HepG2 (cell line): ENCODE measurements around the gene MT1G. TPM values are rescaled to one million over a fixed set of nuclear protein-coding genes. Genes with fewer than 3 reads are reported as not detected.

ENCODE experiments used
- ATAC-seq: fragments of 200-7000 bp; cut with Tn5 transposase; 3 replicates; pipeline ENCODE4 v1.9.1; 2020; ENCODE audit warnings: mild to moderate bottlenecking, moderate library complexity
- BruUV-seq: library from RNA; stranded (reverse); fragments of 400-500 nt; replicated peaks from 2 replicates; lab custom pipeline; 2021; lab: Mats Ljungman, UMichigan
- CTCF ChIA-PET: fragments of 300-600 bp; formaldehyde crosslinking; extraction: SDS; loops from one replicate; lab custom pipeline; 2021; ENCODE audit warnings: low total read pairs, inconsistent platforms, low intra/inter-chr PET ratio; lab: Yijun Ruan, JAX
- POLR2A ChIA-PET: fragments of 350-600 bp; sonication (Branson Sonifier 250); formaldehyde crosslinking; loops from one replicate; lab custom pipeline; 2020; ENCODE audit warnings: antibody characterized with exemption, inconsistent platforms; lab: Yijun Ruan, JAX
- DNase-seq: peaks from one replicate; pipeline ENCODE4 v3.0.0-alpha.2; 2015; ENCODE audit warnings: low spot score
- FAIRE-seq: peaks from 3 replicates; lab custom pipeline; 2011; peaks lifted over from hg19 to GRCh38; lab: Jason Lieb, UNC
- H2AFZ ChIP-seq: one replicate; pipeline ENCODE4 v1.6.1; 2011; ENCODE audit warnings: low read length, inconsistent platforms
- H3K27ac ChIP-seq: fragments of 300-600 bp; 3 replicates; pipeline ENCODE4 v1.8.0; 2011; ENCODE audit warnings: mixed run types, mild to moderate bottlenecking, mixed read lengths, low read length, inconsistent platforms; ENCODE audit not compliant: insufficient read depth; ENCODE audit errors: extremely low read length
- H3K27me3 ChIP-seq, 2 experiments: fragments of 200-600 bp in 1 of 2; 2 replicates in 1 of 2; 3 replicates in 1 of 2; pipeline versions ENCODE4 v1.6.0 to v1.8.0; 2011; ENCODE audit warnings: low read length in 2 of 2, mild to moderate bottlenecking in 2 of 2, moderate library complexity in 2 of 2, inconsistent platforms in 1 of 2; ENCODE audit not compliant: insufficient read depth in 2 of 2, control insufficient read depth in 1 of 2
- H3K36me3 ChIP-seq, 2 experiments: fragments of 200-600 bp in 1 of 2; replicated peaks in 1 of 2; 2 replicates in 1 of 2; 3 replicates in 1 of 2; pipeline versions ENCODE4 v1.5.1 to v1.8.0; 2011; ENCODE audit warnings: low read length in 2 of 2, inconsistent platforms in 1 of 2; ENCODE audit not compliant: insufficient read depth in 2 of 2, control insufficient read depth in 1 of 2
- H3K4me1 ChIP-seq: 2 replicates; pipeline ENCODE4 v1.5.1; 2012; ENCODE audit warnings: low read length, inconsistent platforms; ENCODE audit not compliant: insufficient read depth
- H3K4me2 ChIP-seq: 2 replicates; pipeline ENCODE4 v1.6.0; 2011; ENCODE audit warnings: low read depth, low read length, inconsistent platforms
- H3K4me3 ChIP-seq, 3 experiments: fragments of 200-600 bp in 1 of 3; sonication (generic), shearing (Covaris generic) in 1 of 3; replicated peaks in 1 of 3; 2 replicates each; pipeline ENCODE4 v1.5.1; 2011 to 2016; ENCODE audit warnings: low read length in 3 of 3, inconsistent platforms in 2 of 3, low read depth in 2 of 3, mild to moderate bottlenecking in 2 of 3, control low read depth in 1 of 3, mixed read lengths in 1 of 3; ENCODE audit not compliant: insufficient read depth in 1 of 3
- H3K79me2 ChIP-seq: one replicate; pipeline ENCODE4 v1.6.1; 2011; ENCODE audit warnings: low read length, inconsistent platforms; ENCODE audit not compliant: insufficient read depth
- H3K9ac ChIP-seq: 2 replicates; pipeline ENCODE4 v1.6.0; 2011; ENCODE audit warnings: mild to moderate bottlenecking, low read depth, low read length, inconsistent platforms; ENCODE audit not compliant: insufficient read depth
- H3K9me3 ChIP-seq: 2 replicates; pipeline ENCODE4 v1.5.1; 2012; ENCODE audit warnings: mild to moderate bottlenecking, low read length
- H4K20me1 ChIP-seq: 2 replicates; pipeline ENCODE4 v1.6.0; 2011; ENCODE audit warnings: inconsistent platforms, mild to moderate bottlenecking, low read length, moderate library complexity; ENCODE audit not compliant: insufficient read depth
- CEBPB ChIP-seq: IDR thresholded peaks from 2 replicates; pipeline ENCODE4 v1.6.1; 2011; ENCODE audit warnings: low read depth, low read length, improper control_type of control experiment, borderline replicate concordance
- EP300 ChIP-seq, 3 experiments: sonication (generic) in 1 of 3; formaldehyde crosslinking in 1 of 3; IDR thresholded peaks; 2 replicates each; pipeline versions ENCODE4 v1.5.1 to v1.6.1; 2011 to 2020; ENCODE audit warnings: low read depth in 2 of 3, low read length in 2 of 3, borderline replicate concordance in 1 of 3, improper control_type of control experiment in 1 of 3, mild to moderate bottlenecking in 1 of 3, missing genetic modification reagents in 1 of 3, moderate library complexity in 1 of 3
- MIER2 ChIP-seq: IDR thresholded peaks from 2 replicates; pipeline ENCODE4 v1.6.1; 2016; ENCODE audit warnings: missing biosample characterization, missing genetic modification reagents
- SATB2 ChIP-seq: sonication (generic); formaldehyde crosslinking; IDR thresholded peaks from 2 replicates; pipeline ENCODE4 v1.5.0; 2020; ENCODE audit warnings: missing genetic modification reagents
- SSRP1 ChIP-seq: IDR thresholded peaks from 2 replicates; pipeline ENCODE4 v1.6.1; 2016; ENCODE audit warnings: control low read depth
- ZIK1 ChIP-seq: sonication (generic); formaldehyde crosslinking; IDR thresholded peaks from 2 replicates; pipeline ENCODE4 v1.5.0; 2020; ENCODE audit warnings: mild to moderate bottlenecking, low read depth, missing genetic modification reagents, borderline replicate concordance
- ZNF264 ChIP-seq: sonication (generic); formaldehyde crosslinking; IDR thresholded peaks from 2 replicates; pipeline ENCODE4 v1.4.0; 2020; ENCODE audit warnings: missing genetic modification reagents
- ZNF891 ChIP-seq: sonication (generic); formaldehyde crosslinking; IDR thresholded peaks from 2 replicates; pipeline ENCODE4 v1.5.0; 2020; ENCODE audit warnings: mild to moderate bottlenecking, missing genetic modification reagents
- WGBS: methylation state at CpG from one replicate; pipeline ENCODE4 v1.1.6; 2017; ENCODE audit warnings: low lambda C conversion rate; 5-methylcytosine and 5-hydroxymethylcytosine counted together
- in situ Hi-C: cut with HindIII; loops from 2 replicates; pipeline ENCODE4 v1.10.0; 2017; ENCODE audit warnings: low pct_unique_long_range_greater_than_20kb; ENCODE audit not compliant: extremely low pct_ligation_motif_present
- intact Hi-C: fragments of 100-400 bp; cut with micrococcal nuclease; formaldehyde crosslinking; loops from one replicate; pipeline ENCODE4 v1.10.0; 2022; ENCODE audit not compliant: unreplicated experiment
- polyA plus RNA-seq, 8 experiments: library from polyadenylated mRNA; depleted of rRNA in 3 of 8; stranded (reverse) in 7 of 8; unstranded in 1 of 8; fragments of >200 nt; fragmentation: Illumina TruSeq in 4 of 8; extraction: Trizol in 4 of 8; gene quantifications; 2 replicates each; pipeline versions ENCODE4 v1.2.1 to v1.2.3, GENCODE V29; 2011 to 2016; ENCODE audit warnings: low read depth in 4 of 8, missing spikeins in 1 of 8, mixed read lengths in 1 of 8; ENCODE audit not compliant: insufficient read depth in 1 of 8
- total RNA-seq, 5 experiments: library from RNA; depleted of rRNA; stranded (reverse); fragments of >200 nt; fragmentation: Illumina TruSeq; extraction: Trizol; gene quantifications; 2 replicates each; pipeline ENCODE4 v1.2.3, GENCODE V29; 2016; ENCODE audit warnings: low read depth in 1 of 5
- TF ChIP-seq, protein P1 (sequence below): sonication (generic); formaldehyde crosslinking; IDR thresholded peaks from 2 replicates; pipeline ENCODE4 v1.4.0; 2020; ENCODE audit warnings: missing genetic modification reagents
- TF ChIP-seq, protein P2 (sequence below): sonication (generic); formaldehyde crosslinking; IDR thresholded peaks from 2 replicates; pipeline ENCODE4 v1.5.0; 2020; ENCODE audit warnings: missing genetic modification reagents

The MT1G gene
- total and polyA plus RNA-seq, 2 of the 13 experiments (the other 11 are each of a cell fraction or from before 2014, with no cell fraction given), result 3.6 to 377 TPM

DNA sequence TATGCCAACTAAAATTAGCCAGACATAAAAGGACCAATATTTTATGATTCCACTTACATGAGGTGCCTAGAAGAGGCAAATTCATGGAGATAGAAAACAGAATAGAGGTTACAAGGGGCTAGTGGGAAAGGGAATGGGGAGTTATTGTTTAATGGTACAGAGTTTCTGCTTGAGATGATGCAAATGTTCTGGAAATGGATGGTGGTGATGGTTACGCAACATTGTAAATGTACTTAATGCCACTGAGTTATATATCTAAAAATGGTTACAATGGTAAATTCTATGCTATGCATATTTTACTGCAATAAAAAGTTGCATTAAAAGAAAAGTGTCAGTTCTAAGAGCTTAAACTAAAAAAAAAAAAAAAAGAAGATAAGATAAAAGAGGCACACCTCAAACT is 32.3 kb upstream of the MT1G start:
- Histone ChIP-seq H3K4me1 (peaks cover 8% of the 10 kb centered on the region; the same call in 1 of the 2 replicates), H3K27ac (no peak overlapping the region), H3K9ac (no peak overlapping the region), H3K4me2 (no peak overlapping the region), H3K79me2 (no peaks in the 10 kb centered on the region), H3K27me3 (peaks cover 0 to 12% of the 10 kb centered on the region in 2 experiments; a peak in 2 of 5 replicates), H2AFZ (no peak overlapping the region), H3K9me3 (no peaks in the 10 kb centered on the region), H3K4me3 (no peak overlapping the region), H4K20me1 (no peaks in the 10 kb centered on the region), H3K36me3 (no peaks in the 10 kb centered on the region)
- FAIRE-seq (no peak), DNase-seq (no peak), ATAC-seq (no peak)
- ChIA-PET POLR2A (no interaction called here), CTCF (interaction anchor here (1.4 to 2.3 kb wide), 2 partner anchors 186 to 1235 kb away, joined by 3 to 4 read pairs; no protein-coding TSS in a partner anchor)
- 35% methylated on average over 1 of the region's 1 CpG for WGBS
- in situ Hi-C loops, result loop anchor here (5.0 to 10.0 kb wide), 3 partner anchors 98 to 185 kb away; no protein-coding TSS in a partner anchor
- intact Hi-C loops, result loop anchor here (5.0 kb wide), 1 partner anchor 43 kb away; the partner anchor contains the start of gene MT1F
- peak; percentile 51; the same call in 1 of the 2 replicates for TF ChIP-seq CEBPB
- no peak for TF ChIP-seq EP300 (IDR thresholded peaks at IDR 0.05; ENCODE audit: low read depth in 2 of 2, low read length in 2 of 2)
- no peak for TF ChIP-seq EP300 (CRISPR knock-in tag; IDR thresholded peaks at IDR 0.05; ENCODE audit: borderline replicate concordance)
- BruUV-seq, result no TSS peak

GRCh38 chr16:56697456-56698155 is 29.7 kb upstream of the MT1G start:
- no peak overlapping the region for H3K4me3 ChIP-seq
- CTCF ChIA-PET, result no interaction called here
- no peak overlapping the region for H3K9ac ChIP-seq
- intact Hi-C loops, result loop anchor here (5.0 kb wide), 1 partner anchor 590 kb away; no protein-coding TSS in a partner anchor
- no peaks in the 10 kb centered on the region for H3K9me3 ChIP-seq
- no peak overlapping the region for H2AFZ ChIP-seq
- ATAC-seq, result no peak
- H3K4me2 ChIP-seq, result no peak overlapping the region
- no peak for FAIRE-seq
- no peak for DNase-seq
- H3K27me3 ChIP-seq, result 0 out of 5 replicates have a peak, but pooled peaks cover 0 to 6% of the 10 kb centered on the region in 2 experiments
- 23% methylated on average over 4 of the region's 5 CpGs for WGBS
- H4K20me1 ChIP-seq, result no peaks in the 10 kb centered on the region
- H3K27ac ChIP-seq, result no peak overlapping the region
- H3K4me1 ChIP-seq, result peaks cover 6% of the 10 kb centered on the region; the same call in 1 of the 2 replicates
- BruUV-seq, result no TSS peak
- POLR2A ChIA-PET, result no interaction called here
- TF ChIP-seq ZNF891, result no peak
- TF ChIP-seq, protein P1, sequence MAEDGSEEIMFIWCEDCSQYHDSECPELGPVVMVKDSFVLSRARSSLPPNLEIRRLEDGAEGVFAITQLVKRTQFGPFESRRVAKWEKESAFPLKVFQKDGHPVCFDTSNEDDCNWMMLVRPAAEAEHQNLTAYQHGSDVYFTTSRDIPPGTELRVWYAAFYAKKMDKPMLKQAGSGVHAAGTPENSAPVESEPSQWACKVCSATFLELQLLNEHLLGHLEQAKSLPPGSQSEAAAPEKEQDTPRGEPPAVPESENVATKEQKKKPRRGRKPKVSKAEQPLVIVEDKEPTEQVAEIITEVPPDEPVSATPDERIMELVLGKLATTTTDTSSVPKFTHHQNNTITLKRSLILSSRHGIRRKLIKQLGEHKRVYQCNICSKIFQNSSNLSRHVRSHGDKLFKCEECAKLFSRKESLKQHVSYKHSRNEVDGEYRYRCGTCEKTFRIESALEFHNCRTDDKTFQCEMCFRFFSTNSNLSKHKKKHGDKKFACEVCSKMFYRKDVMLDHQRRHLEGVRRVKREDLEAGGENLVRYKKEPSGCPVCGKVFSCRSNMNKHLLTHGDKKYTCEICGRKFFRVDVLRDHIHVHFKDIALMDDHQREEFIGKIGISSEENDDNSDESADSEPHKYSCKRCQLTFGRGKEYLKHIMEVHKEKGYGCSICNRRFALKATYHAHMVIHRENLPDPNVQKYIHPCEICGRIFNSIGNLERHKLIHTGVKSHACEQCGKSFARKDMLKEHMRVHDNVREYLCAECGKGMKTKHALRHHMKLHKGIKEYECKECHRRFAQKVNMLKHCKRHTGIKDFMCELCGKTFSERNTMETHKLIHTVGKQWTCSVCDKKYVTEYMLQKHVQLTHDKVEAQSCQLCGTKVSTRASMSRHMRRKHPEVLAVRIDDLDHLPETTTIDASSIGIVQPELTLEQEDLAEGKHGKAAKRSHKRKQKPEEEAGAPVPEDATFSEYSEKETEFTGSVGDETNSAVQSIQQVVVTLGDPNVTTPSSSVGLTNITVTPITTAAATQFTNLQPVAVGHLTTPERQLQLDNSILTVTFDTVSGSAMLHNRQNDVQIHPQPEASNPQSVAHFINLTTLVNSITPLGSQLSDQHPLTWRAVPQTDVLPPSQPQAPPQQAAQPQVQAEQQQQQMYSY, result no peak
- TF ChIP-seq ZNF264 (CRISPR knock-in tag), result 0 out of 2 replicates have a peak, but pooled peaks have one; percentile 25
- TF ChIP-seq SATB2 (CRISPR knock-in tag), result no peak
- no peak for TF ChIP-seq ZIK1 (CRISPR knock-in tag)
- no peak for TF ChIP-seq MIER2 (CRISPR knock-in tag)
- TF ChIP-seq, protein P2, sequence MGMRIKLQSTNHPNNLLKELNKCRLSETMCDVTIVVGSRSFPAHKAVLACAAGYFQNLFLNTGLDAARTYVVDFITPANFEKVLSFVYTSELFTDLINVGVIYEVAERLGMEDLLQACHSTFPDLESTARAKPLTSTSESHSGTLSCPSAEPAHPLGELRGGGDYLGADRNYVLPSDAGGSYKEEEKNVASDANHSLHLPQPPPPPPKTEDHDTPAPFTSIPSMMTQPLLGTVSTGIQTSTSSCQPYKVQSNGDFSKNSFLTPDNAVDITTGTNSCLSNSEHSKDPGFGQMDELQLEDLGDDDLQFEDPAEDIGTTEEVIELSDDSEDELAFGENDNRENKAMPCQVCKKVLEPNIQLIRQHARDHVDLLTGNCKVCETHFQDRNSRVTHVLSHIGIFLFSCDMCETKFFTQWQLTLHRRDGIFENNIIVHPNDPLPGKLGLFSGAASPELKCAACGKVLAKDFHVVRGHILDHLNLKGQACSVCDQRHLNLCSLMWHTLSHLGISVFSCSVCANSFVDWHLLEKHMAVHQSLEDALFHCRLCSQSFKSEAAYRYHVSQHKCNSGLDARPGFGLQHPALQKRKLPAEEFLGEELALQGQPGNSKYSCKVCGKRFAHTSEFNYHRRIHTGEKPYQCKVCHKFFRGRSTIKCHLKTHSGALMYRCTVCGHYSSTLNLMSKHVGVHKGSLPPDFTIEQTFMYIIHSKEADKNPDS (CRISPR knock-in tag), result no peak
- no peak for TF ChIP-seq SSRP1 (CRISPR knock-in tag)
- H3K79me2 ChIP-seq, result no peaks in the 10 kb centered on the region
- in situ Hi-C loops, result no loop called here
- H3K36me3 ChIP-seq, result no peaks in the 10 kb centered on the region
